WI38 (cell line): ENCODE measurements around the gene PDE10A.

ENCODE experiments used
- H3K4me3 ChIP-seq: 2 replicates; pipeline ENCODE4 v1.5.1; 2011; ENCODE audit warnings: low read depth, mild to moderate bottlenecking, control low read depth, low read length
- CTCF ChIP-seq: IDR thresholded peaks from 2 replicates; pipeline ENCODE4 v1.5.1; 2012; ENCODE audit warnings: low read depth, mild to moderate bottlenecking, control low read depth, low read length

Gene PDE10A

GRCh38 chr6:165689699-165690098 is 26.7 kb upstream of the PDE10A start:
- no peak overlapping the region for H3K4me3 ChIP-seq
- TF ChIP-seq CTCF = no peak

- TF ChIP-seq CTCF = no peak
- H3K4me3 ChIP-seq = no peak overlapping the region
These were observed 23.7 kb upstream of the PDE10A start for GRCh38 chr6:165686596-165687365.

- no peak for TF ChIP-seq CTCF
These were observed 22.3 kb upstream of the PDE10A start for GRCh38 chr6:165685302-165685701.

GRCh38 chr6:165684333-165684732 is 21.3 kb upstream of the PDE10A start:
- H3K4me3 ChIP-seq = no peak overlapping the region
- no peak for TF ChIP-seq CTCF

More at GRCh38 chr6:165685302-165685701, 22.3 kb upstream of the PDE10A start:
- no peak overlapping the region for H3K4me3 ChIP-seq

GRCh38 chr6:165680975-165681374 is 17.9 kb upstream of the PDE10A start:
- TF ChIP-seq CTCF = no peak
- no peak overlapping the region for H3K4me3 ChIP-seq

- no peak for TF ChIP-seq CTCF
These were observed 16.3 kb upstream of the PDE10A start for GRCh38 chr6:165679326-165679725.

GRCh38 chr6:165678904-165679303 is 15.9 kb upstream of the PDE10A start:
- TF ChIP-seq CTCF = no peak
- no peak overlapping the region for H3K4me3 ChIP-seq

More at GRCh38 chr6:165679326-165679725, 16.3 kb upstream of the PDE10A start:
- no peak overlapping the region for H3K4me3 ChIP-seq
